Measurements from ENCODE around the gene RBM47.
A peak's percentile ranks its signal among the peaks of the same experiment; 100 is the strongest.

DNA sequence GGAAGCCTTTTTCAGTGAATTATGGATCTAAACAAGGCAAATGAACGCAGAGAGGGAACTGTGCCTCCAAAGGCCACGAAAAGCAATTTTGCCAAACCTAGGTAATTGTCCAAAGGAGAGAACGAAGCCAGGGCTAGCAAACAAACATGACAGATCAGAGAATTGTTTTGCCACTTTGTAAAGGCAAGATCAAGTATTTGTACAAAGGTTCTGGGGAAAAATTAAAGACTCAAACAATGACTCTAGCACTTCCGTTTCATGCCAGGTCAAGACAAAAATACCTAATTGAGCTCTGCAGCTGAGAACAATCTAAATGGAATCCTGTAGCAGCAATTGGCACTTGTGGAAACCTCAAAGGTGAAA is 8.5 kb downstream of the RBM47 start:
- no peak for TF ChIP-seq POLR2A (IDR thresholded peaks at IDR 0.05; ENCODE audit: low read depth, low read length)
- no peak for TF ChIP-seq TAF1 (IDR thresholded peaks at IDR 0.05; ENCODE audit: borderline replicate concordance, low read depth, low read length)
- 0 out of 2 replicates have a peak, but pooled peaks have one; percentile 5 for TF ChIP-seq POLR2AphosphoS5 (IDR thresholded peaks at IDR 0.05; ENCODE audit: low read depth, low read length)
